Chondrocyte (in vitro differentiated cells): Measurements from ENCODE around the gene VPS26A. TPM values are rescaled to one million over a fixed set of nuclear protein-coding genes. Genes with fewer than 3 reads are reported as not detected.

Experiments used
- DNase-seq: peaks from one replicate; pipeline ENCODE4 v3.0.0; 2021; ENCODE audit warnings: mixed read lengths, low spot score
- H3K27ac Mint-ChIP-seq: one replicate; pipeline ENCODE4 v1.8.0; 2021; ENCODE audit warnings: mild to moderate bottlenecking, moderate library complexity, mixed read lengths; ENCODE audit not compliant: unreplicated experiment
- H3K27me3 Mint-ChIP-seq: 2 replicates; pipeline ENCODE4 v1.8.0; 2021; ENCODE audit warnings: low read depth, mixed read lengths
- H3K36me3 Mint-ChIP-seq: 2 replicates; pipeline ENCODE4 v1.8.0; 2021; ENCODE audit warnings: low read depth, mixed read lengths
- H3K4me1 Mint-ChIP-seq: 2 replicates; pipeline ENCODE4 v1.8.0; 2021; ENCODE audit warnings: low read depth, mild to moderate bottlenecking, mixed read lengths
- H3K4me3 Mint-ChIP-seq: one replicate; pipeline ENCODE4 v1.8.0; 2021; ENCODE audit warnings: mild to moderate bottlenecking, moderate library complexity, mixed read lengths; ENCODE audit not compliant: unreplicated experiment
- H3K9me3 Mint-ChIP-seq: 2 replicates; pipeline ENCODE4 v1.8.0; 2021; ENCODE audit warnings: low read depth, mixed read lengths
- CTCF ChIP-seq: fragments of 200-600 bp; sonication (generic); IDR thresholded peaks from 2 replicates; pipeline ENCODE4 v1.5.0; 2021; ENCODE audit warnings: antibody characterized with exemption, mild to moderate bottlenecking, moderate library complexity
- total RNA-seq: library from RNA; stranded (reverse); gene quantifications from 3 replicates; pipeline ENCODE4 v1.2.1, GENCODE V29; 2021

Gene VPS26A
- total RNA-seq, 1 donor from 2014 or later, result 61.6 TPM

- no peaks in the 10 kb centered on the region for H3K27me3 Mint-ChIP-seq
- DNase-seq, result no peak
- H3K4me3 Mint-ChIP-seq, result no peak overlapping the region
- TF ChIP-seq CTCF, result no peak
- H3K36me3 Mint-ChIP-seq, result peaks cover 5% of the 10 kb centered on the region
- no peaks in the 10 kb centered on the region for H3K9me3 Mint-ChIP-seq
- H3K27ac Mint-ChIP-seq, result no peak overlapping the region
- H3K4me1 Mint-ChIP-seq, result peaks cover 32% of the 10 kb centered on the region
These were observed 58.0 kb downstream of the VPS26A start for GRCh38 chr10:69182005-69182404.

- Mint-ChIP-seq H3K4me1 (peaks cover 17% of the 10 kb centered on the region), H3K27me3 (no peaks in the 10 kb centered on the region), H3K9me3 (no peaks in the 10 kb centered on the region), H3K4me3 (no peak overlapping the region), H3K36me3 (peaks cover 14% of the 10 kb centered on the region), H3K27ac (no peak overlapping the region)
- DNase-seq, result no peak
- no peak for TF ChIP-seq CTCF
These were observed 62.5 kb downstream of the VPS26A start for GRCh38 chr10:69186524-69186923.

GRCh38 chr10:69201045-69201444 is 77.1 kb downstream of the VPS26A start:
- peaks cover 30% of the 10 kb centered on the region for H3K4me1 Mint-ChIP-seq
- H3K27me3 Mint-ChIP-seq, result no peaks in the 10 kb centered on the region
- DNase-seq, result no peak
- peaks cover 8% of the 10 kb centered on the region for H3K36me3 Mint-ChIP-seq
- no peak overlapping the region for H3K4me3 Mint-ChIP-seq
- H3K9me3 Mint-ChIP-seq, result no peaks in the 10 kb centered on the region
- peak overlapping the region; percentile 86 for H3K27ac Mint-ChIP-seq
- no peak for TF ChIP-seq CTCF

GRCh38 chr10:69202332-69202731 is 78.4 kb downstream of the VPS26A start:
- Mint-ChIP-seq H3K9me3 (no peaks in the 10 kb centered on the region), H3K27ac (peak overlapping the region; percentile 86), H3K4me1 (peaks cover 30% of the 10 kb centered on the region), H3K36me3 (peaks cover 11% of the 10 kb centered on the region), H3K27me3 (no peaks in the 10 kb centered on the region), H3K4me3 (no peak overlapping the region)
- no peak for DNase-seq
- TF ChIP-seq CTCF, result no peak

- no peak for TF ChIP-seq CTCF
- no peak for DNase-seq
- Mint-ChIP-seq H3K4me1 (peaks cover 12% of the 10 kb centered on the region), H3K9me3 (no peaks in the 10 kb centered on the region), H3K4me3 (no peak overlapping the region), H3K27ac (no peak overlapping the region), H3K36me3 (peaks cover 23% of the 10 kb centered on the region), H3K27me3 (no peaks in the 10 kb centered on the region)
These were observed 84.8 kb downstream of the VPS26A start for GRCh38 chr10:69208761-69209160.
